HepG2 (cell line): ENCODE data around the gene C1S. TPM values are rescaled to one million over a fixed set of nuclear protein-coding genes. Genes with fewer than 3 reads are reported as not detected.

Experiments
- ATAC-seq: fragments of 200-7000 bp; cut with Tn5 transposase; 3 replicates; pipeline ENCODE4 v1.9.1; 2020; ENCODE audit warnings: mild to moderate bottlenecking, moderate library complexity
- BruUV-seq: library from RNA; stranded (reverse); fragments of 400-500 nt; replicated peaks from 2 replicates; lab custom pipeline; 2021; lab: Mats Ljungman, UMichigan
- CTCF ChIA-PET: fragments of 300-600 bp; formaldehyde crosslinking; extraction: SDS; loops from one replicate; lab custom pipeline; 2021; ENCODE audit warnings: low total read pairs, inconsistent platforms, low intra/inter-chr PET ratio; lab: Yijun Ruan, JAX
- POLR2A ChIA-PET: fragments of 350-600 bp; sonication (Branson Sonifier 250); formaldehyde crosslinking; loops from one replicate; lab custom pipeline; 2020; ENCODE audit warnings: antibody characterized with exemption, inconsistent platforms; lab: Yijun Ruan, JAX
- DNase-seq: peaks from one replicate; pipeline ENCODE4 v3.0.0-alpha.2; 2015; ENCODE audit warnings: low spot score
- FAIRE-seq: peaks from 3 replicates; lab custom pipeline; 2011; peaks lifted over from hg19 to GRCh38; lab: Jason Lieb, UNC
- H2AFZ ChIP-seq: one replicate; pipeline ENCODE4 v1.6.1; 2011; ENCODE audit warnings: low read length, inconsistent platforms
- H3K27ac ChIP-seq: fragments of 300-600 bp; 3 replicates; pipeline ENCODE4 v1.8.0; 2011; ENCODE audit warnings: mixed run types, mild to moderate bottlenecking, mixed read lengths, low read length, inconsistent platforms; ENCODE audit not compliant: insufficient read depth; ENCODE audit errors: extremely low read length
- H3K27me3 ChIP-seq, 2 experiments: fragments of 200-600 bp in 1 of 2; 2 replicates in 1 of 2; 3 replicates in 1 of 2; pipeline versions ENCODE4 v1.6.0 to v1.8.0; 2011; ENCODE audit warnings: low read length in 2 of 2, mild to moderate bottlenecking in 2 of 2, moderate library complexity in 2 of 2, inconsistent platforms in 1 of 2; ENCODE audit not compliant: insufficient read depth in 2 of 2, control insufficient read depth in 1 of 2
- H3K36me3 ChIP-seq, 2 experiments: fragments of 200-600 bp in 1 of 2; replicated peaks in 1 of 2; 2 replicates in 1 of 2; 3 replicates in 1 of 2; pipeline versions ENCODE4 v1.5.1 to v1.8.0; 2011; ENCODE audit warnings: low read length in 2 of 2, inconsistent platforms in 1 of 2; ENCODE audit not compliant: insufficient read depth in 2 of 2, control insufficient read depth in 1 of 2
- H3K4me1 ChIP-seq: 2 replicates; pipeline ENCODE4 v1.5.1; 2012; ENCODE audit warnings: low read length, inconsistent platforms; ENCODE audit not compliant: insufficient read depth
- H3K4me2 ChIP-seq: 2 replicates; pipeline ENCODE4 v1.6.0; 2011; ENCODE audit warnings: low read depth, low read length, inconsistent platforms
- H3K4me3 ChIP-seq, 3 experiments: fragments of 200-600 bp in 1 of 3; sonication (generic), shearing (Covaris generic) in 1 of 3; replicated peaks in 1 of 3; 2 replicates each; pipeline ENCODE4 v1.5.1; 2011 to 2016; ENCODE audit warnings: low read length in 3 of 3, inconsistent platforms in 2 of 3, low read depth in 2 of 3, mild to moderate bottlenecking in 2 of 3, control low read depth in 1 of 3, mixed read lengths in 1 of 3; ENCODE audit not compliant: insufficient read depth in 1 of 3
- H3K79me2 ChIP-seq: one replicate; pipeline ENCODE4 v1.6.1; 2011; ENCODE audit warnings: low read length, inconsistent platforms; ENCODE audit not compliant: insufficient read depth
- H3K9ac ChIP-seq: 2 replicates; pipeline ENCODE4 v1.6.0; 2011; ENCODE audit warnings: mild to moderate bottlenecking, low read depth, low read length, inconsistent platforms; ENCODE audit not compliant: insufficient read depth
- H3K9me3 ChIP-seq: 2 replicates; pipeline ENCODE4 v1.5.1; 2012; ENCODE audit warnings: mild to moderate bottlenecking, low read length
- H4K20me1 ChIP-seq: 2 replicates; pipeline ENCODE4 v1.6.0; 2011; ENCODE audit warnings: inconsistent platforms, mild to moderate bottlenecking, low read length, moderate library complexity; ENCODE audit not compliant: insufficient read depth
- MAFG ChIP-seq: sonication (generic); formaldehyde crosslinking; IDR thresholded peaks from 2 replicates; pipeline ENCODE4 v1.5.1; 2020; ENCODE audit warnings: mild to moderate bottlenecking, missing genetic modification reagents
- NFIC ChIP-seq: IDR thresholded peaks from 2 replicates; pipeline ENCODE4 v1.6.1; 2012; ENCODE audit warnings: mild to moderate bottlenecking, low read length, inconsistent platforms
- POGZ ChIP-seq: sonication (generic); formaldehyde crosslinking; IDR thresholded peaks from 2 replicates; pipeline ENCODE4 v1.4.0; 2020; ENCODE audit warnings: mild to moderate bottlenecking, missing genetic modification reagents
- RCOR2 ChIP-seq: IDR thresholded peaks from 2 replicates; pipeline ENCODE4 v1.6.1; 2016; ENCODE audit warnings: missing biosample characterization, missing genetic modification reagents
- ZNF337 ChIP-seq: sonication (generic); formaldehyde crosslinking; IDR thresholded peaks from 2 replicates; pipeline ENCODE4 v1.5.1; 2020; ENCODE audit warnings: missing genetic modification reagents, low read depth, mild to moderate bottlenecking, borderline replicate concordance
- ZSCAN9 ChIP-seq: IDR thresholded peaks from 2 replicates; pipeline ENCODE4 v1.6.1; 2016; ENCODE audit warnings: borderline replicate concordance
- WGBS: methylation state at CpG from one replicate; pipeline ENCODE4 v1.1.6; 2017; ENCODE audit warnings: low lambda C conversion rate; 5-methylcytosine and 5-hydroxymethylcytosine counted together
- in situ Hi-C: cut with HindIII; loops from 2 replicates; pipeline ENCODE4 v1.10.0; 2017; ENCODE audit warnings: low pct_unique_long_range_greater_than_20kb; ENCODE audit not compliant: extremely low pct_ligation_motif_present
- intact Hi-C: fragments of 100-400 bp; cut with micrococcal nuclease; formaldehyde crosslinking; loops from one replicate; pipeline ENCODE4 v1.10.0; 2022; ENCODE audit not compliant: unreplicated experiment
- polyA plus RNA-seq, 8 experiments: library from polyadenylated mRNA; depleted of rRNA in 3 of 8; stranded (reverse) in 7 of 8; unstranded in 1 of 8; fragments of >200 nt; fragmentation: Illumina TruSeq in 4 of 8; extraction: Trizol in 4 of 8; gene quantifications; 2 replicates each; pipeline versions ENCODE4 v1.2.1 to v1.2.3, GENCODE V29; 2011 to 2016; ENCODE audit warnings: low read depth in 4 of 8, missing spikeins in 1 of 8, mixed read lengths in 1 of 8; ENCODE audit not compliant: insufficient read depth in 1 of 8
- total RNA-seq, 5 experiments: library from RNA; depleted of rRNA; stranded (reverse); fragments of >200 nt; fragmentation: Illumina TruSeq; extraction: Trizol; gene quantifications; 2 replicates each; pipeline ENCODE4 v1.2.3, GENCODE V29; 2016; ENCODE audit warnings: low read depth in 1 of 5
- TF ChIP-seq, protein P1 (sequence below): sonication (generic); formaldehyde crosslinking; IDR thresholded peaks from 2 replicates; pipeline ENCODE4 v1.8.0; 2022; ENCODE audit warnings: mild to moderate bottlenecking, missing genetic modification reagents, moderate library complexity
- TF ChIP-seq, protein P2 (sequence below): IDR thresholded peaks from 2 replicates; pipeline ENCODE4 v1.6.1; 2016; ENCODE audit warnings: missing compliant biosample characterization, missing genetic modification reagents, borderline replicate concordance
- TF ChIP-seq, protein P3 (sequence below): sonication (generic); formaldehyde crosslinking; conservative IDR thresholded peaks from 2 replicates; pipeline ENCODE4 v1.4.0; 2020; ENCODE audit warnings: missing genetic modification reagents
- TF ChIP-seq, protein P4 (sequence below): sonication (generic); formaldehyde crosslinking; IDR thresholded peaks from 2 replicates; pipeline ENCODE4 v1.4.0; 2020; ENCODE audit warnings: mild to moderate bottlenecking, missing genetic modification reagents
- TF ChIP-seq, protein P5 (sequence below): sonication (generic); formaldehyde crosslinking; IDR thresholded peaks from 2 replicates; pipeline ENCODE4 v1.8.0; 2022; ENCODE audit warnings: missing genetic modification reagents, low read depth, mild to moderate bottlenecking, borderline replicate concordance

C1S gene
- total and polyA plus RNA-seq, 2 of the 13 experiments (the other 11 are each of a cell fraction or from before 2014, with no cell fraction given) = 14.5 to 18.2 TPM

DNA sequence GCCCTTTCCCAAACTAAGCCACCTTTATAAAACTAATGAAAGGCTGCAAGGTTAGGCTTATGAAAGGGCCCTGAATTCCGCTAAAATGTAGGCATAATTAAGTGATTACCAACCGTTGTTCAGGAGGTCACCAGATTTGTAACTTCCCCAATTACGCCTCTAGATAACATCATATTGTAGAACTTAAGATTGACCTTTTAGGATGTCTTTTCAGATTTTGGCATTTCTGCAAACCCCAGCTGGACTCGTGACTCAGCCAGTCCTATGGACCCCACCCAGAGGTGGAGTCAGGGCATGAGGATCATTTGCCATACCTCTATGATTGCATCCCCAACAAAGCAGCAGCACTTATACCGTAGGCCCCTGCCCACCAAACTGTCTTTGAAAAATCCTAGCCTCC, 38.6 kb upstream of the C1S start:
- CTCF ChIA-PET = no interaction called here
- Histone ChIP-seq H4K20me1 (no peaks in the 10 kb centered on the region), H3K36me3 (no peaks in the 10 kb centered on the region), H3K9me3 (no peaks in the 10 kb centered on the region), H3K4me2 (no peak overlapping the region), H2AFZ (no peak overlapping the region), H3K27ac (no peak overlapping the region), H3K9ac (no peak overlapping the region), H3K4me3 (no peak overlapping the region), H3K79me2 (peaks cover 12% of the 10 kb centered on the region), H3K27me3 (no peaks in the 10 kb centered on the region; a peak in 1 of 5 replicates), H3K4me1 (peaks cover 15% of the 10 kb centered on the region)
- POLR2A ChIA-PET = no interaction called here
- intact Hi-C loops (no loop called here), in situ Hi-C loops (no loop called here)
- DNase-seq (no peak), FAIRE-seq (no peak), ATAC-seq (no peak)
- 40% methylated on average over 5 of the region's 5 CpGs for WGBS
- TF ChIP-seq ZNF337 (CRISPR knock-in tag) (no peak), MAFG (no peak), RCOR2 (CRISPR knock-in tag) (no peak), NFIC (no peak), POGZ (CRISPR knock-in tag) (no peak), ZSCAN9 (no peak)
- TF ChIP-seq, protein P1, sequence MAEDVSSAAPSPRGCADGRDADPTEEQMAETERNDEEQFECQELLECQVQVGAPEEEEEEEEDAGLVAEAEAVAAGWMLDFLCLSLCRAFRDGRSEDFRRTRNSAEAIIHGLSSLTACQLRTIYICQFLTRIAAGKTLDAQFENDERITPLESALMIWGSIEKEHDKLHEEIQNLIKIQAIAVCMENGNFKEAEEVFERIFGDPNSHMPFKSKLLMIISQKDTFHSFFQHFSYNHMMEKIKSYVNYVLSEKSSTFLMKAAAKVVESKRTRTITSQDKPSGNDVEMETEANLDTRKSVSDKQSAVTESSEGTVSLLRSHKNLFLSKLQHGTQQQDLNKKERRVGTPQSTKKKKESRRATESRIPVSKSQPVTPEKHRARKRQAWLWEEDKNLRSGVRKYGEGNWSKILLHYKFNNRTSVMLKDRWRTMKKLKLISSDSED (CRISPR knock-in tag) = no peak
- TF ChIP-seq, protein P2, sequence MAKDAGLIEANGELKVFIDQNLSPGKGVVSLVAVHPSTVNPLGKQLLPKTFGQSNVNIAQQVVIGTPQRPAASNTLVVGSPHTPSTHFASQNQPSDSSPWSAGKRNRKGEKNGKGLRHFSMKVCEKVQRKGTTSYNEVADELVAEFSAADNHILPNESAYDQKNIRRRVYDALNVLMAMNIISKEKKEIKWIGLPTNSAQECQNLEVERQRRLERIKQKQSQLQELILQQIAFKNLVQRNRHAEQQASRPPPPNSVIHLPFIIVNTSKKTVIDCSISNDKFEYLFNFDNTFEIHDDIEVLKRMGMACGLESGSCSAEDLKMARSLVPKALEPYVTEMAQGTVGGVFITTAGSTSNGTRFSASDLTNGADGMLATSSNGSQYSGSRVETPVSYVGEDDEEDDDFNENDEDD (CRISPR knock-in tag) = no peak
- TF ChIP-seq, protein P3, sequence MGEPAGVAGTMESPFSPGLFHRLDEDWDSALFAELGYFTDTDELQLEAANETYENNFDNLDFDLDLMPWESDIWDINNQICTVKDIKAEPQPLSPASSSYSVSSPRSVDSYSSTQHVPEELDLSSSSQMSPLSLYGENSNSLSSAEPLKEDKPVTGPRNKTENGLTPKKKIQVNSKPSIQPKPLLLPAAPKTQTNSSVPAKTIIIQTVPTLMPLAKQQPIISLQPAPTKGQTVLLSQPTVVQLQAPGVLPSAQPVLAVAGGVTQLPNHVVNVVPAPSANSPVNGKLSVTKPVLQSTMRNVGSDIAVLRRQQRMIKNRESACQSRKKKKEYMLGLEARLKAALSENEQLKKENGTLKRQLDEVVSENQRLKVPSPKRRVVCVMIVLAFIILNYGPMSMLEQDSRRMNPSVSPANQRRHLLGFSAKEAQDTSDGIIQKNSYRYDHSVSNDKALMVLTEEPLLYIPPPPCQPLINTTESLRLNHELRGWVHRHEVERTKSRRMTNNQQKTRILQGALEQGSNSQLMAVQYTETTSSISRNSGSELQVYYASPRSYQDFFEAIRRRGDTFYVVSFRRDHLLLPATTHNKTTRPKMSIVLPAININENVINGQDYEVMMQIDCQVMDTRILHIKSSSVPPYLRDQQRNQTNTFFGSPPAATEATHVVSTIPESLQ (CRISPR knock-in tag) = no peak
- TF ChIP-seq, protein P4, sequence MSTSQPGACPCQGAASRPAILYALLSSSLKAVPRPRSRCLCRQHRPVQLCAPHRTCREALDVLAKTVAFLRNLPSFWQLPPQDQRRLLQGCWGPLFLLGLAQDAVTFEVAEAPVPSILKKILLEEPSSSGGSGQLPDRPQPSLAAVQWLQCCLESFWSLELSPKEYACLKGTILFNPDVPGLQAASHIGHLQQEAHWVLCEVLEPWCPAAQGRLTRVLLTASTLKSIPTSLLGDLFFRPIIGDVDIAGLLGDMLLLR (CRISPR knock-in tag) = no peak
- TF ChIP-seq, protein P5, sequence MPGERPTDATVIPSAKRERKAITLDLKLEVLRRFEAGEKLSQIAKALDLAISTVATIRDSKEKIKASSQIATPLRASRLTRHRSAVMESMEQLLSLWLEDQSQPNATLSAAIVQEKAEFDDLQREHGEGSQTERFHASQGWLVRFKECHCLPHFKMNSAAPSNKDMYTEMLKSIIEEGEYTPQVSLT (CRISPR knock-in tag) = no peak
- BruUV-seq = no TSS peak
